Measurements from ENCODE around the gene SAMD4B. TPM values are rescaled to one million over a fixed set of nuclear protein-coding genes. Genes with fewer than 3 reads are reported as not detected.

SAMD4B gene
- total and polyA plus RNA-seq, 2 experiments from 2014 or later, result 104 to 172 TPM

- TF ChIP-seq ZNF462 (CRISPR knock-in tag; IDR thresholded peaks at IDR 0.05) (no peak), REST (IDR thresholded peaks at IDR 0.05; ENCODE audit: unreplicated experiment) (no peak), NANOG (IDR thresholded peaks at IDR 0.05; ENCODE audit: borderline replicate concordance) (no peak), ZNF114 (CRISPR knock-in tag; IDR thresholded peaks at IDR 0.05) (no peak), ZNF331 (CRISPR knock-in tag; IDR thresholded peaks at IDR 0.05; ENCODE audit: low read depth) (no peak), CREB1 (CRISPR knock-in tag; IDR thresholded peaks at IDR 0.05; ENCODE audit: low read depth) (no peak), EZH2phosphoT487 (IDR thresholded peaks at IDR 0.05; ENCODE audit: unreplicated experiment) (no peak), EZH2 (IDR thresholded peaks at IDR 0.05; ENCODE audit: low read depth, unreplicated experiment) (no peak), JUNB (IDR thresholded peaks at IDR 0.05; ENCODE audit: unreplicated experiment) (no peak)
Observed at GRCh38 chr19:39315933-39316332, 26.3 kb upstream of the SAMD4B start (continued).

Measured in GM23338 (cell line).